Uterus (tissue), 4 donors: Measurements from ENCODE around the gene NPC2. TPM values are rescaled to one million over a fixed set of nuclear protein-coding genes. Genes with fewer than 3 reads are reported as not detected.

ENCODE experiments used
- DNase-seq, 2 donors: peaks; one replicate each; pipeline ENCODE4 v3.0.0-alpha.2; 2019 to 2020
- H3K27ac ChIP-seq, 2 donors: fragments of 200-600 bp; sonication (generic); 1 replicate in 1 of 2; 2 replicates in 1 of 2; pipeline ENCODE4 v1.5.1; 2016 to 2018
- H3K27me3 ChIP-seq, 2 donors: fragments of 200-600 bp; sonication (generic); one replicate each; pipeline ENCODE4 v1.5.1; 2018 to 2019; ENCODE audit warnings: control low read depth in 1 of 2
- H3K36me3 ChIP-seq, 2 donors: fragments of 200-600 bp; sonication (generic); one replicate each; pipeline ENCODE4 v1.5.1; 2019; ENCODE audit warnings: control low read depth in 1 of 2
- H3K4me1 ChIP-seq, 2 donors: fragments of 200-600 bp; sonication (generic); one replicate each; pipeline ENCODE4 v1.5.1; 2018 to 2019; ENCODE audit warnings: control low read depth in 1 of 2
- H3K4me3 ChIP-seq, 2 donors: fragments of 200-600 bp; sonication (generic); 1 replicate in 1 of 2; 2 replicates in 1 of 2; pipeline ENCODE4 v1.5.1; 2018 to 2019; ENCODE audit warnings: mild to moderate bottlenecking in 1 of 2
- H3K9me3 ChIP-seq, 2 donors: fragments of 200-600 bp; sonication (generic); one replicate each; pipeline ENCODE4 v1.5.1; 2019; ENCODE audit warnings: control low read depth in 1 of 2
- POLR2A ChIP-seq, 2 donors: fragments of 450-650 bp; IDR thresholded peaks; one replicate each; pipeline ENCODE4 v1.6.1; 2016; ENCODE audit warnings: antibody characterized with exemption in 2 of 2, mild to moderate bottlenecking in 1 of 2, moderate library complexity in 1 of 2
- intact Hi-C: fragments of 100-400 bp; cut with DNase I; formaldehyde crosslinking; loops from one replicate; pipeline ENCODE4 v1.15.1; 2023; ENCODE audit warnings: low total_unique reads
- total RNA-seq, 4 donors: library from RNA; depleted of rRNA in 3 of 4; stranded (reverse); fragments of >200 nt in 3 of 4; gene quantifications; one replicate each; pipeline versions ENCODE4 v1.1.0 to v1.2.4, GENCODE V29; 2014 to 2023
- TF ChIP-seq, protein P1 (sequence below), 4 experiments: fragments of 200-600 bp in 2 of 4; fragments of 450-650 bp in 2 of 4; sonication (generic) in 2 of 4; IDR thresholded peaks; one replicate each; pipeline ENCODE4 v1.5.1; 2016 to 2019; ENCODE audit warnings: antibody characterized with exemption in 4 of 4, mild to moderate bottlenecking in 2 of 4, moderate library complexity in 1 of 4
- donor health status: DM: yes; HTN: yes; CAD: no.

The NPC2 gene
- total RNA-seq, 4 donors from 2014 or later, result 151 to 353 (median 209) TPM

DNA sequence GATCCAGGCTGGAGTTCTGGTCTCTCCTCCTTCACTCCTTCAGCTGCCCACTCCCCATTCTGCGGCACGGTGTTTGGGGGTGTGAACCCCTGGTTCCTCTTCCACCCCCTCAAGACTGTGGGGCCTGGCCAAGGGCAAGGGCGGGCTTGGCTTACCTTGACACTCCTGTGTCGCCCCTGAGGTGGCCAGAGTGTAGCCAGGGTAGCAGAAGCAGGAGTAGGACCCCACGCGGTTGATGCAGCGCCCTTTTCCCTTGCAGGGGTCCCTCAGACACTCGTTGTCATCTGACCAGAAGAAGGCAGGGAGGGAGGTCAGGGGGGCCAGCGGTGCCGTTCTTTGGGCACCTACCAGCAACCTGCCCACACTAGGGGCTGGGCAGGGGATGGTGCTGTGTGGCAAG, 28.7 kb upstream of the NPC2 start:
- H3K27ac ChIP-seq, result no peak overlapping the region
- intact Hi-C loops, result no loop called here
- TF ChIP-seq, protein P1, sequence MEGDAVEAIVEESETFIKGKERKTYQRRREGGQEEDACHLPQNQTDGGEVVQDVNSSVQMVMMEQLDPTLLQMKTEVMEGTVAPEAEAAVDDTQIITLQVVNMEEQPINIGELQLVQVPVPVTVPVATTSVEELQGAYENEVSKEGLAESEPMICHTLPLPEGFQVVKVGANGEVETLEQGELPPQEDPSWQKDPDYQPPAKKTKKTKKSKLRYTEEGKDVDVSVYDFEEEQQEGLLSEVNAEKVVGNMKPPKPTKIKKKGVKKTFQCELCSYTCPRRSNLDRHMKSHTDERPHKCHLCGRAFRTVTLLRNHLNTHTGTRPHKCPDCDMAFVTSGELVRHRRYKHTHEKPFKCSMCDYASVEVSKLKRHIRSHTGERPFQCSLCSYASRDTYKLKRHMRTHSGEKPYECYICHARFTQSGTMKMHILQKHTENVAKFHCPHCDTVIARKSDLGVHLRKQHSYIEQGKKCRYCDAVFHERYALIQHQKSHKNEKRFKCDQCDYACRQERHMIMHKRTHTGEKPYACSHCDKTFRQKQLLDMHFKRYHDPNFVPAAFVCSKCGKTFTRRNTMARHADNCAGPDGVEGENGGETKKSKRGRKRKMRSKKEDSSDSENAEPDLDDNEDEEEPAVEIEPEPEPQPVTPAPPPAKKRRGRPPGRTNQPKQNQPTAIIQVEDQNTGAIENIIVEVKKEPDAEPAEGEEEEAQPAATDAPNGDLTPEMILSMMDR (IDR thresholded peaks at IDR 0.05), result no peak
- TF ChIP-seq POLR2A (IDR thresholded peaks at IDR 0.05), result no peak
- DNase-seq, result no peak
- no peaks in the 10 kb centered on the region for H3K4me1 ChIP-seq
- H3K36me3 ChIP-seq, result no peaks in the 10 kb centered on the region
- H3K9me3 ChIP-seq, result no peaks in the 10 kb centered on the region
- no peak overlapping the region for H3K4me3 ChIP-seq
- H3K27me3 ChIP-seq, result no peaks in the 10 kb centered on the region

DNA sequence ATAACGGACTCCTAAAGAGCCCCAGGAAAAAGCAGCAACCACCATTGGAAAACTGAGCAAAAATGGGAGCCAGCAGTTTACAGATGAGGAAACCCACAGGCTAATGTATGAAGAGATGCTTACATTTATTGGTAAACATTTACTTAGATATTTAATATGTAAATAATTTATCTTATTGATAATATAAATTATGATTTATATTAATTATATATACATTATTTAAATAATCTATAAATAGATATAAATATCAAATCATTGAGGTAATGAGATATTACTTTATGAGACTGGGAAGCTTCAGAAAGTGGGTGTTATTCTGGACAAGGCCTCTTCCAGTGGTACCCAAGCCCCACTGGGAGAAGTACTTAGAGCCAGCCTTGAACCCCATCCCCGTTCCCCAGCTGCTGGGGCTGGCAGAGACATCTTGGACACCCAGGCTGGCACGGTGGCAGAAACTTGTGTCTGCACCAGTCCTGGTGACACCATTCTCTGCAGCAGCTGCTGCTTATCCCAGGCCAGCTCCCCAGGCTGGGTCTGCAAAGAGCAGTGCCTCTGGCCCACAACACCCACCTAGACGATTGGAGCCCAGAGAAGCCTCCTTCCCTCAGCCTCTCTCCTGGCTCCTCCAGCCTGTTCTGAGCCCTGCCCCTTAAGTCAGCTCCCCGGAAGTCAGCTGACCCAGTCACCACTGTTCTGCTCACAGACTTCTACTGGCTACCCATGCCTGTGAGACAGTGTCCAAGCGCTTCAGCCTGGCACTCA, 26.4 kb upstream of the NPC2 start:
- no peak for TF ChIP-seq POLR2A (IDR thresholded peaks at IDR 0.05)
- TF ChIP-seq, protein P1 (IDR thresholded peaks at IDR 0.05), result no peak
- no peaks in the 10 kb centered on the region for H3K9me3 ChIP-seq
- no peaks in the 10 kb centered on the region for H3K36me3 ChIP-seq
- no peak for DNase-seq
- no peaks in the 10 kb centered on the region for H3K27me3 ChIP-seq
- H3K27ac ChIP-seq, result no peak overlapping the region
- intact Hi-C loops, result no loop called here
- H3K4me3 ChIP-seq, result no peak overlapping the region
- H3K4me1 ChIP-seq, result no peaks in the 10 kb centered on the region

DNA sequence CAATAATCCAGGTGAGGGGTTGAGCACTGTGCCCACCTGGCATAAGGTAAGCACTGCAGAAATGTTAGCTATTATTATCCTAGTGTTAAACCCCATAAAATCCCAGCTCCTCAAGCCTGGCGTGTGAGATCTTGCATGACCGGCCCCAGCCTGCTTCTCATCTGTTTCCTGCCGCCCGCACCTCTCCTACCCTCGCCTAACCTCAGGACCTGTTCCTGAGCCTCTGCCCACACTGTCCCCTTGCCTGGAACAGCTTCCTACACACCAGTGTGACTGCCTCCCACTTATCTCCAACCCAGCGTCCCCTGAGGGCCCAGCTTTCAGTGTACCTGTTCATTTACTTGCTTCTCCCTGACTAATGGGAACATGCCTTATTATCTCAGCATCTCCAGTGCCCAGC, 25.1 kb upstream of the NPC2 start:
- no peak for TF ChIP-seq POLR2A (IDR thresholded peaks at IDR 0.05)
- TF ChIP-seq, protein P1 (IDR thresholded peaks at IDR 0.05), result no peak
- H3K4me3 ChIP-seq, result no peak overlapping the region
- intact Hi-C loops, result no loop called here
- DNase-seq, result no peak
- H3K36me3 ChIP-seq, result no peaks in the 10 kb centered on the region
- H3K27ac ChIP-seq, result no peak overlapping the region
- H3K9me3 ChIP-seq, result no peaks in the 10 kb centered on the region
- H3K4me1 ChIP-seq, result no peaks in the 10 kb centered on the region
- no peaks in the 10 kb centered on the region for H3K27me3 ChIP-seq

DNA sequence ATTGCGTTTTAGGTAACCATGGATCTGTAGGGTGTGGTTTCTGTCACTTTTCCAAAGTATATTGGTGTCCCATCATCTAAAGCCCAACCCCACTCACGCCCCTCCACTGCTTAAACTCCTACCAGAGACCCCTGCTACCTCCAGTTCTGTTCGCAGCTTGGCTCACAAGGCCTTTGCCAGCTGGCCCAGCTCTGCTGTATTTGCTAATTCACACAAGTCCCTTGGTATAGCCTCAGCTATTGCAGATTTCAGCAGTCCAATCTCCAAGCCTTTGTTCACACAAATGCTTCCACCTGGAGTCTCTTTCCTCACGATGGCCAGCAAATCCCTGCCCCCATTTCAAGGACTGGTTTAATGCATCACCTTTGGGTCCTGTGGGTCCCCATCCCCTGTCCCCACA, 24.6 kb upstream of the NPC2 start:
- H3K36me3 ChIP-seq, result no peaks in the 10 kb centered on the region
- no peak for TF ChIP-seq POLR2A (IDR thresholded peaks at IDR 0.05)
- TF ChIP-seq, protein P1 (IDR thresholded peaks at IDR 0.05), result no peak
- no peak overlapping the region for H3K4me3 ChIP-seq
- intact Hi-C loops, result no loop called here
- no peak for DNase-seq
- H3K9me3 ChIP-seq, result no peaks in the 10 kb centered on the region
- no peak overlapping the region for H3K27ac ChIP-seq
- no peaks in the 10 kb centered on the region for H3K4me1 ChIP-seq
- no peaks in the 10 kb centered on the region for H3K27me3 ChIP-seq

DNA sequence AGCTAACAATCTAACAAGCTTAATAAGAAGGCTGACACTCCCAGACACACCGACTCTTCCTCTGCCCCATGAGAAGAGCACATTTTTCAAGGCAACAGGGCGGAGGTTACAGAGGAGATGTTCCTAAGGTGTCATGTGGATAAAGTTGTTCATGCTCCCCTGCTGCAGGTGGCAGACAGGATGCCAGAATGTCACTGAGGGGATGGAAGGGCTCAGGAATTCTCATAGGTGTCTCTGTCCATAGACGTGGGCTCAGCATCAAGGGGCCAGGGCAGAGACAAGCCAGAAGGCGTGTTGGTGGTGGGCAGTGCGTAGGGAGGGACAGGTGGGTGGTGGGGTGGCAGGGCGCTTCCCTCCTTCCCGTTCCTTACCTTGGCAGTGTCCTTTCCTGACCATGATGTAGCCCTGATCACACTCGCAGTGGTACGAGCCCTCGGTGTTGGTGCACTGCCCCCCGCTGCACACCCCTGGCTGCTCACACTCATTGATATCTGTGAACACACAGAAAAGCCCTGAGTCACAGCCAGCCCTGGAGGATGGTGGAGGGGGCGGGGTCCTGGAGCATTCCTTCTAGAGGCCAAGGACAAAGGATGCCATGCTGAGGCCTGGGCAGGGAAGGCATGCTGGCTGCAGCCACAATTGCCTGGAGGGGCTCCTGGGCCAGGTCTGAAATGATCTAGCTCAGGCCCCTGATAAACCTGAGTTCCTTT, 23.5 kb upstream of the NPC2 start:
- H3K27ac ChIP-seq, result no peak overlapping the region
- H3K27me3 ChIP-seq, result no peaks in the 10 kb centered on the region

More for the DNA sequence above, 23.5 kb upstream of the NPC2 start:
- Histone ChIP-seq H3K36me3 (no peaks in the 10 kb centered on the region), H3K4me3 (no peak overlapping the region), H3K9me3 (no peaks in the 10 kb centered on the region), H3K4me1 (no peaks in the 10 kb centered on the region)
- intact Hi-C loops, result no loop called here
- no peak for DNase-seq
- TF ChIP-seq POLR2A (IDR thresholded peaks at IDR 0.05), result no peak
- TF ChIP-seq, protein P1 (IDR thresholded peaks at IDR 0.05), result no peak
